Endothelial cell (in vitro differentiated cells): ENCODE measurements around the gene TRPM5. TPM values are rescaled to one million over a fixed set of nuclear protein-coding genes. Genes with fewer than 3 reads are reported as not detected.

Source experiments
- DNase-seq: peaks from one replicate; pipeline ENCODE4 v3.0.0; 2021; ENCODE audit warnings: low spot score
- H3K27ac Mint-ChIP-seq: one replicate; pipeline ENCODE4 v1.8.0; 2021; ENCODE audit warnings: mixed read lengths, inconsistent platforms; ENCODE audit not compliant: unreplicated experiment
- H3K27me3 Mint-ChIP-seq: one replicate; pipeline ENCODE4 v1.8.0; 2021; ENCODE audit warnings: mild to moderate bottlenecking, moderate library complexity, mixed read lengths, inconsistent platforms; ENCODE audit not compliant: unreplicated experiment
- H3K36me3 Mint-ChIP-seq: one replicate; pipeline ENCODE4 v1.8.0; 2021; ENCODE audit warnings: mild to moderate bottlenecking, low read depth, mixed read lengths, inconsistent platforms; ENCODE audit not compliant: unreplicated experiment
- H3K4me1 Mint-ChIP-seq: one replicate; pipeline ENCODE4 v1.8.0; 2021; ENCODE audit warnings: mild to moderate bottlenecking, mixed read lengths, inconsistent platforms; ENCODE audit not compliant: unreplicated experiment
- H3K4me3 Mint-ChIP-seq: one replicate; pipeline ENCODE4 v1.8.0; 2021; ENCODE audit warnings: mild to moderate bottlenecking, mixed read lengths, inconsistent platforms; ENCODE audit not compliant: unreplicated experiment
- H3K9me3 Mint-ChIP-seq: one replicate; pipeline ENCODE4 v1.8.0; 2021; ENCODE audit warnings: mixed read lengths, inconsistent platforms; ENCODE audit not compliant: unreplicated experiment
- total RNA-seq: library from RNA; stranded (reverse); fragmentation: NEBNext Ultra II Directional; extraction: Animal tissue kit (Norgen Biotek cat#: 25700); gene quantifications from one replicate; pipeline ENCODE4 v1.2.1, GENCODE V29; 2021; ENCODE audit not compliant: unreplicated experiment
- TF ChIP-seq, protein P1 (sequence below): fragments of 200-600 bp; sonication (generic); IDR thresholded peaks from one replicate; pipeline ENCODE4 v1.5.0; 2021; ENCODE audit warnings: antibody characterized with exemption; ENCODE audit not compliant: unreplicated experiment

TRPM5 gene
- total RNA-seq, 1 donor from 2014 or later = 0.38 TPM

DNA sequence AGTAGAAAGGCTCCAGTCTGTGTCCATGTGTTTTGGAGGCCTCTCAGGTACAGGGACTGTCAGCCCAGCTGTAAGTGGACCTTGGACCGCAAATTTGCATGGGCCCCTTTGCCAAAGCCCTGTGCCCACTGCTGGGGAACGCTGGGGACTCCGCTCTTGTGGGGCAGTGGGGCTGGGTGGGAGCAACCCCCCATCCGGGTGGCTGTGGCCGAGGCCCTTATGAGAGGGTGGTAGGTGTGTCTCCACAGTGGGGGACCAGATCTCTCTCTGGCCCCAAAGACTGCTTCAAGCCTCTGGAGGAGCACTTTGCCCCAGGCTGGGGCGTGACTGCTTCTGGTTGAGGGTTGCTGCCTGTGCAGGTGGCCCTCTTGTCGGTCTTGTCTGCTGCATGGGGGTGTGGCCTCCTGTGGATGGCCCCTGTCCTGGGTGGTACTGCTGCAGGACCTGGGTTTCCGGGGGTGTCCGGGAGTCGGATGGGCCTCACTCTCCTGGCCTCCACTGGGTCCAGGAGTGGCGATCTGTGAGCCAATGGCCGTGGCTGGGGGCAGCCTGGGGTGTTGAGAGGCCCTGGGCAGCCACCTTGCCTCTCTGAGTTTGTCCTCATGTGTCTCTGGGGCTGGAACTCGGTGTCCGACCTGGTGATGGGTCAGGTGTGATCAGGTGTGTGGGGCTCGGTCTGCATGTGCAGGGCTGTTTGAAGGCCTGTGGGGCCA, 16.4 kb upstream of the TRPM5 start:
- Mint-ChIP-seq H3K27ac (no peak overlapping the region), H3K9me3 (no peaks in the 10 kb centered on the region), H3K36me3 (no peaks in the 10 kb centered on the region), H3K27me3 (peaks cover 6% of the 10 kb centered on the region), H3K4me3 (no peak overlapping the region), H3K4me1 (no peaks in the 10 kb centered on the region)
- no peak for DNase-seq
- TF ChIP-seq, protein P1, sequence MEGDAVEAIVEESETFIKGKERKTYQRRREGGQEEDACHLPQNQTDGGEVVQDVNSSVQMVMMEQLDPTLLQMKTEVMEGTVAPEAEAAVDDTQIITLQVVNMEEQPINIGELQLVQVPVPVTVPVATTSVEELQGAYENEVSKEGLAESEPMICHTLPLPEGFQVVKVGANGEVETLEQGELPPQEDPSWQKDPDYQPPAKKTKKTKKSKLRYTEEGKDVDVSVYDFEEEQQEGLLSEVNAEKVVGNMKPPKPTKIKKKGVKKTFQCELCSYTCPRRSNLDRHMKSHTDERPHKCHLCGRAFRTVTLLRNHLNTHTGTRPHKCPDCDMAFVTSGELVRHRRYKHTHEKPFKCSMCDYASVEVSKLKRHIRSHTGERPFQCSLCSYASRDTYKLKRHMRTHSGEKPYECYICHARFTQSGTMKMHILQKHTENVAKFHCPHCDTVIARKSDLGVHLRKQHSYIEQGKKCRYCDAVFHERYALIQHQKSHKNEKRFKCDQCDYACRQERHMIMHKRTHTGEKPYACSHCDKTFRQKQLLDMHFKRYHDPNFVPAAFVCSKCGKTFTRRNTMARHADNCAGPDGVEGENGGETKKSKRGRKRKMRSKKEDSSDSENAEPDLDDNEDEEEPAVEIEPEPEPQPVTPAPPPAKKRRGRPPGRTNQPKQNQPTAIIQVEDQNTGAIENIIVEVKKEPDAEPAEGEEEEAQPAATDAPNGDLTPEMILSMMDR = no peak

DNA sequence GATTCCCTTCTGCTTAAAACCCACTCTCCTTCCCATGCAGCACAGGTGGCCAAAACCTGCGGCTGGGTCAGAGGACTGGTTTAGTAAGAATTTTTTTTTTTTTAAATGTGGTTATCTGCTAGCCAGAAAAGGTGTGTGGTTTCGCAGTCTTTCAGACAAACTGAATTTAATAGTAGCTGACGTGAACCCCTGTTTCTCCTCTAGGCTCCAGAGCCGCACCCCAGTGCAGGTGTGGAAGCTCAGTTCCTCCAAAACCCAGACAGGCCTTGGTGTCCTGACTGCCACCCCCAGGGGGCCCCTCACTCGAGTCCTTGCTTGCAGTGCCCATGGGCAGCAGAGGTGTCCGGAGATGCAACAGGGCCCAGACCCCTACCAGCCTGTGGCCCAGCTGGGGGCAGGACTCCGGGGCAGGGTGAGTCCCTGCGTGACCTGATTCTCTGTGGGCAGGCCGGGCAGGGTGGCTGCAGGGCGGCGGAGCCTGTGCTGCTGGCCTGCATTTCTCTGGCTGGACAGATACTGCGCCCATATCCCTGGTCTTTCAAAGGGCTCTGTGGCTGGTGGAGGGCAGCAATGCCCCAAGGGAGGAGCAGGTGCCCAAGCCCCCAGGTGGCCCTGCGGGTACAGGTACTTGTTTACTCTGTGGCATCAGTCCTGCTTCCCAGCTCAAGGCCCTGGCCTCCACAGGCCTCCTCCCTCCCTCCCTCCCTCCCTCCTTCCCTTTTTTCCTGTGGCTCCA, 15.7 kb upstream of the TRPM5 start:
- H3K9me3 Mint-ChIP-seq = no peaks in the 10 kb centered on the region
- H3K4me3 Mint-ChIP-seq = no peak overlapping the region
- H3K27ac Mint-ChIP-seq = no peak overlapping the region
- TF ChIP-seq, protein P1 = no peak
- H3K4me1 Mint-ChIP-seq = no peaks in the 10 kb centered on the region
- no peaks in the 10 kb centered on the region for H3K36me3 Mint-ChIP-seq
- DNase-seq = no peak
- peaks cover 6% of the 10 kb centered on the region for H3K27me3 Mint-ChIP-seq

DNA sequence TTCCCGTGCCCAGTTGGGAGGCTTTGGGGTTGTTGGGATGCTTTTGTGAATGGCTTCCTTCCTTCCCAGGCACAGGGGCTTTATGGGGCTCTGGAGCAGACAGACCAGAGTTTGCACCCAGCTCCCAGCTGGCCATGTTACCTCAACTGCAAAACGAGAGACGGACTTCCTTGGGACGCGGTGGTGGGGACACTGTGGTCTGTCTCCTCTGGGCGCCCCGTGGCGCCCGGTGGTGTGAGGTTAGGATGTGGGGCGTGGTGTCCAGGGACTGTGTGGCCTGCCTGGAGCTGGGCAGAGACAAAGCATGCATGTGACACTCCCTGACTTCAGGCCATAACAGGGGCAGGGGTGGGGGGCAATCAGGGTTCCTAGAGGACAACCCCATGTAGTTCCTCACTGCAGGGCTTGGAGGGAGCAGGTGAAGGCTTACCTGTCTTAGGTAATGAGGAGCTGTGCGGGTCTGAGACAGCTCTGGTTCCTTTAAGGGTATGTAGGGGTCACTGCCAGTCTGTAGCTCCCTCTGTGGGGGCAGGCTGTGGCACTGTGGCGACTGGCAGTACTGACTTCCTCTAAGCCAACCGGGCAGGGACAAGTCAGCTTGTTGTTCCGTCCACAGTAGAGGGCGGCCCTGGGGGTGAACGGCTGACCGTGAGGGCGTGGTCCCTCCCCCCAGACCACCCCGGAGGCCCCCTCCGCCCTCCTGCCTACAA, 14.9 kb upstream of the TRPM5 start:
- TF ChIP-seq, protein P1 = no peak
- no peak for DNase-seq
- no peak overlapping the region for H3K27ac Mint-ChIP-seq
- H3K4me1 Mint-ChIP-seq = no peaks in the 10 kb centered on the region
- no peaks in the 10 kb centered on the region for H3K9me3 Mint-ChIP-seq
- H3K27me3 Mint-ChIP-seq = peaks cover 6% of the 10 kb centered on the region
- H3K36me3 Mint-ChIP-seq = no peaks in the 10 kb centered on the region
- no peak overlapping the region for H3K4me3 Mint-ChIP-seq

DNA sequence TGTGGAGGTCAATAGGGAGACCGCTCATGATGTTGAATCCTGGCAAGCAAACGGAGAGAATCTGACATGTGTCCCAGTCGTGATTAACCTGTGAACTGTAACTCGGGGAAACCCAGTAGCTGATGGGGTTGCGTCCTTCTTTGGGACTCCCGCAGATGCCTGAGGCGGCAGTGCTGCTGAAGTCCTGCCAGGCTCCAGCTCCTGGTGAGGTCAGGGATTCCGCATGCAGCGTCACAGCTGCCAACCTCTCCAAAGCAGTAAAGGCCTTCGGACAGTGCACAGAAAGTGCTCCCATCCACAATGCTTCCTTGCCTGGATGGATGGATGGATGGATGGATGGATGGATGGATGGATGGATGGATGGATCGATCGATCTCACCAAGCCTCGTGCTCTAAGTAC, 14.0 kb upstream of the TRPM5 start:
- Mint-ChIP-seq H3K4me3 (no peak overlapping the region), H3K36me3 (no peaks in the 10 kb centered on the region), H3K9me3 (no peaks in the 10 kb centered on the region), H3K27ac (no peak overlapping the region), H3K4me1 (no peaks in the 10 kb centered on the region), H3K27me3 (peaks cover 6% of the 10 kb centered on the region)
- DNase-seq = no peak
- TF ChIP-seq, protein P1 = no peak
